HEK293 (cell line): ENCODE measurements around the gene CCDC57.

Experiments
- CTCF ChIA-PET: fragments of 350-600 bp; formaldehyde crosslinking; extraction: SDS; loops from one replicate; lab custom pipeline; 2021; ENCODE audit warnings: antibody characterized with exemption; lab: Yijun Ruan, JAX
- POLR2A ChIA-PET: fragments of 300-600 bp; formaldehyde crosslinking; extraction: SDS; loops from one replicate; lab custom pipeline; 2020; ENCODE audit warnings: antibody characterized with exemption, inconsistent platforms; lab: Yijun Ruan, JAX
- H3K27ac ChIP-seq: fragments of 200-500 bp; sonication (Bioruptor generic); 2 replicates; pipeline ENCODE4 v1.5.1; 2014; ENCODE audit warnings: low read depth, low read length, control low read depth, inconsistent platforms; ENCODE audit errors: extremely low read depth
- H3K36me3 ChIP-seq, 2 experiments: fragments of 200-500 bp in 1 of 2; sonication (Bioruptor generic) in 1 of 2; 1 replicate in 1 of 2; 2 replicates in 1 of 2; pipeline ENCODE4 v1.5.1; 2014 to 2017; ENCODE audit warnings: inconsistent platforms in 2 of 2, low read length in 2 of 2; ENCODE audit not compliant: control insufficient read depth in 2 of 2, insufficient read depth in 1 of 2
- H3K4me1 ChIP-seq: fragments of 200-500 bp; sonication (Bioruptor generic); 2 replicates; pipeline ENCODE4 v1.5.1; 2014; ENCODE audit warnings: mild to moderate bottlenecking, low read length, inconsistent platforms; ENCODE audit not compliant: control insufficient read depth, insufficient read depth
- H3K4me3 ChIP-seq: 2 replicates; pipeline ENCODE4 v1.5.1; 2011; ENCODE audit warnings: low read depth, mild to moderate bottlenecking, control low read depth, low read length, moderate library complexity
- H3K9me3 ChIP-seq: fragments of 200-500 bp; sonication (Bioruptor generic); 2 replicates; pipeline ENCODE4 v1.5.1; 2014; ENCODE audit warnings: low read depth, low read length, inconsistent platforms; ENCODE audit not compliant: control insufficient read depth, insufficient read depth
- GFI1B ChIP-seq: fragments of 450-650 bp; formaldehyde crosslinking; IDR thresholded peaks from 2 replicates; pipeline ENCODE4 v1.5.1; 2016; ENCODE audit warnings: missing biosample characterization, missing genetic modification characterization
- KLF1 ChIP-seq: fragments of 450-650 bp; formaldehyde crosslinking; IDR thresholded peaks from 2 replicates; pipeline ENCODE4 v1.5.1; 2016; ENCODE audit warnings: missing biosample characterization, missing genetic modification characterization
- OSR2 ChIP-seq: fragments of 450-650 bp; formaldehyde crosslinking; IDR thresholded peaks from 2 replicates; pipeline ENCODE4 v1.5.1; 2016; ENCODE audit warnings: missing biosample characterization, missing genetic modification characterization
- YY2 ChIP-seq: fragments of 450-650 bp; formaldehyde crosslinking; IDR thresholded peaks from 2 replicates; pipeline ENCODE4 v1.5.1; 2016; ENCODE audit warnings: missing biosample characterization, missing genetic modification characterization
- ZBTB17 ChIP-seq: fragments of 450-650 bp; formaldehyde crosslinking; IDR thresholded peaks from 2 replicates; pipeline ENCODE4 v1.5.1; 2016; ENCODE audit warnings: missing biosample characterization, missing genetic modification characterization
- ZNF114 ChIP-seq: fragments of 450-650 bp; formaldehyde crosslinking; IDR thresholded peaks from 2 replicates; pipeline ENCODE4 v1.5.0; 2017; ENCODE audit warnings: missing biosample characterization, missing genetic modification characterization
- ZNF174 ChIP-seq: fragments of 450-650 bp; formaldehyde crosslinking; IDR thresholded peaks from 2 replicates; pipeline ENCODE4 v1.5.0; 2017; ENCODE audit warnings: missing biosample characterization, mild to moderate bottlenecking, missing genetic modification characterization
- ZNF24 ChIP-seq: fragments of 450-650 bp; formaldehyde crosslinking; IDR thresholded peaks from 2 replicates; pipeline ENCODE4 v1.5.1; 2016; ENCODE audit warnings: missing biosample characterization, missing genetic modification characterization
- ZNF292 ChIP-seq: fragments of 450-650 bp; formaldehyde crosslinking; IDR thresholded peaks from 2 replicates; pipeline ENCODE4 v1.5.1; 2016; ENCODE audit warnings: low read depth, missing biosample characterization, missing genetic modification characterization, borderline replicate concordance
- ZNF548 ChIP-seq: fragments of 450-650 bp; formaldehyde crosslinking; IDR thresholded peaks from 2 replicates; pipeline ENCODE4 v1.5.1; 2016; ENCODE audit warnings: missing biosample characterization, missing genetic modification characterization
- ZNF670 ChIP-seq: fragments of 450-650 bp; formaldehyde crosslinking; IDR thresholded peaks from 2 replicates; pipeline ENCODE4 v1.5.1; 2016; ENCODE audit warnings: missing biosample characterization, missing genetic modification characterization, low read depth
- TF ChIP-seq, protein P1 (sequence below): fragments of 450-650 bp; formaldehyde crosslinking; IDR thresholded peaks from 2 replicates; pipeline ENCODE4 v1.5.1; 2016; ENCODE audit warnings: missing biosample characterization, missing genetic modification characterization
- TF ChIP-seq, protein P2 (sequence below): fragments of 450-650 bp; formaldehyde crosslinking; conservative IDR thresholded peaks from 2 replicates; pipeline ENCODE4 v1.5.1; 2016; ENCODE audit warnings: low read depth, missing biosample characterization, missing genetic modification characterization
- TF ChIP-seq, protein P3 (sequence below): fragments of 450-650 bp; formaldehyde crosslinking; IDR thresholded peaks from 2 replicates; pipeline ENCODE4 v1.5.1; 2016; ENCODE audit warnings: missing biosample characterization, missing genetic modification characterization, low read depth

The CCDC57 gene

DNA sequence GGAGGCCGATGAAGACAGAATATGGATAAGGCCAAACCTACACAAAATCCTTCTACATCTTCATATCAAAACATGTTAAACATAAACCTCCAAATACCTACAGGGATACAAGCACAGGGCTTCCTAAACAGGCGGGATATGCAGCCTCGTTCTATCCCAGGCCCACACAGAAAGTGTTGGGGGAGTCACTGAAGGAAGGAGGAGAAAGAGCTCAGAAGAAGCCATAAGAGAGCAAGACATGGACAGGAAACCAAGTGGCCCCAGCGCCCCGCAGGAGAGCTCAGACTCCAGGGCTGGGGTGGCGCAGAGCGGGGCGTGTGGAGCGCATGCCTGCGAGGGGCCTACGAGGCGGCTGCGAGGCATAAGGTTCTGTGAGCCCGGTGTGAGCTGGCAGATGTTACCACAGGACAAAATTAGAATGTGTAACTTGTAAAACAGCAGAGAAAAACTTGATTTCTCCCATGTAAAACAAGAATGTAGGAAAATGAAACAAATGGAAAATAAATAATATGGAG lies 103.6 kb downstream of the CCDC57 start:
- Histone ChIP-seq H3K4me3 (no peak overlapping the region), H3K4me1 (peaks cover 10% of the 10 kb centered on the region), H3K9me3 (no peaks in the 10 kb centered on the region), H3K27ac (no peak overlapping the region), H3K36me3 (peaks cover 0 to 22% of the 10 kb centered on the region in 2 experiments; a peak in 2 of 3 replicates)
- CTCF ChIA-PET, result interaction anchor here (1.0 kb wide), 1 partner anchor 46 kb away, joined by 3 read pairs; no protein-coding TSS in a partner anchor
- TF ChIP-seq KLF1 (tag by site-specific recombination), result no peak
- TF ChIP-seq ZNF670, result no peak
- no peak for TF ChIP-seq ZNF548
- no peak for TF ChIP-seq ZNF174 (tag by site-specific recombination)
- no peak for TF ChIP-seq YY2 (tag by site-specific recombination)
- no peak for TF ChIP-seq ZBTB17 (tag by site-specific recombination)
- no peak for TF ChIP-seq ZNF114
- POLR2A ChIA-PET, result no interaction called here

DNA sequence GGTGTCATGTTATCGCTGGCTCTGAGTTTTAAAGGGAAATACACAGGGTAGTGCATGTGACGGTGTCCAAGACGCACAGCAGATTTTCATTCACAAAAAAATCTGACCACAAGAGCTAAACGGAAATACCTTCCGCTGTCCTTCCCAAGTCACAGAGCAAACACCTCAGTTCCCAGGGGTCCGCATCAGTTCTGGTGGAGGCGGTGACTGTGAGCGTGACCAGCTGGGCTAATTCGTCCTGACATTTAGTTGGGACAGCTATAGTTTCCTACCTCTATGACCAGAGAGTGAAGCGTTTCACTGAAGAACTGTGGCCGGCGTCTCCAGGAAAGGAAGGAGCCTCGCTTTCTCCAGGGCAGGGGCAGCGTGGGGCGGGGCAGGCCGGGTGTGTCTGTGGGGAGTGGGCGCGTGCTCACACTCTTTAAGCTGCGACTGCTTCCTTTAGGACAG lies 104.1 kb downstream of the CCDC57 start:
- Histone ChIP-seq H3K4me3 (no peak overlapping the region), H3K36me3 (peaks cover 0 to 17% of the 10 kb centered on the region in 2 experiments; a peak in 2 of 3 replicates)
- CTCF ChIA-PET, result interaction anchor here (1.0 kb wide), 1 partner anchor 47 kb away, joined by 3 read pairs; no protein-coding TSS in a partner anchor
- TF ChIP-seq KLF1 (tag by site-specific recombination) (peak; percentile 50; the same call in 1 of the 2 replicates), ZNF24 (tag by site-specific recombination) (no peak)
- TF ChIP-seq, all 188 proteins: peak for 1
- H3K27ac ChIP-seq, result no peak overlapping the region
- no peaks in the 10 kb centered on the region for H3K9me3 ChIP-seq
- H3K4me1 ChIP-seq, result peaks cover 10% of the 10 kb centered on the region
- POLR2A ChIA-PET, result no interaction called here

DNA sequence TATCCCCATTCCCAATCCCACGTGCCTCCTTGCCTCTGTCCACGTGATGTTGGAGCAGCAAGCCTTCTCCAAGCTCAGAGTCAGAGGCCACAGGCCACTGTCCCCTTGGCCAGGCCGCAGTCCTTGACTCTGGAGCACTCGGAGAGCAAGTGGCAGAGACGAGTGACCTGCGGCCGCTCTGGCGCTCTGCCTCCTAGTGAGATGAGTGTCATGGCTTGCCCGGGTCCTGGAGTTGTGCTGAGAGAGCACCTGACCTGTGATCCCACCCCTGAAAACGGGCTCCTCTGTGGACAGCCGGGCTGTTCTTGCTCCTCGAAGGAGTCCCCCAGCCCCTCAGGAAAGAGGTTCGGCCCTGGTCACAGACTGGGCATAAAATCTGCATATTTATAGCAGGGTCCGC lies 104.6 kb downstream of the CCDC57 start:
- peaks cover 0 to 13% of the 10 kb centered on the region in 2 experiments; a peak in 2 of 3 replicates for H3K36me3 ChIP-seq
- peaks cover 10% of the 10 kb centered on the region for H3K4me1 ChIP-seq
- TF ChIP-seq, protein P1, sequence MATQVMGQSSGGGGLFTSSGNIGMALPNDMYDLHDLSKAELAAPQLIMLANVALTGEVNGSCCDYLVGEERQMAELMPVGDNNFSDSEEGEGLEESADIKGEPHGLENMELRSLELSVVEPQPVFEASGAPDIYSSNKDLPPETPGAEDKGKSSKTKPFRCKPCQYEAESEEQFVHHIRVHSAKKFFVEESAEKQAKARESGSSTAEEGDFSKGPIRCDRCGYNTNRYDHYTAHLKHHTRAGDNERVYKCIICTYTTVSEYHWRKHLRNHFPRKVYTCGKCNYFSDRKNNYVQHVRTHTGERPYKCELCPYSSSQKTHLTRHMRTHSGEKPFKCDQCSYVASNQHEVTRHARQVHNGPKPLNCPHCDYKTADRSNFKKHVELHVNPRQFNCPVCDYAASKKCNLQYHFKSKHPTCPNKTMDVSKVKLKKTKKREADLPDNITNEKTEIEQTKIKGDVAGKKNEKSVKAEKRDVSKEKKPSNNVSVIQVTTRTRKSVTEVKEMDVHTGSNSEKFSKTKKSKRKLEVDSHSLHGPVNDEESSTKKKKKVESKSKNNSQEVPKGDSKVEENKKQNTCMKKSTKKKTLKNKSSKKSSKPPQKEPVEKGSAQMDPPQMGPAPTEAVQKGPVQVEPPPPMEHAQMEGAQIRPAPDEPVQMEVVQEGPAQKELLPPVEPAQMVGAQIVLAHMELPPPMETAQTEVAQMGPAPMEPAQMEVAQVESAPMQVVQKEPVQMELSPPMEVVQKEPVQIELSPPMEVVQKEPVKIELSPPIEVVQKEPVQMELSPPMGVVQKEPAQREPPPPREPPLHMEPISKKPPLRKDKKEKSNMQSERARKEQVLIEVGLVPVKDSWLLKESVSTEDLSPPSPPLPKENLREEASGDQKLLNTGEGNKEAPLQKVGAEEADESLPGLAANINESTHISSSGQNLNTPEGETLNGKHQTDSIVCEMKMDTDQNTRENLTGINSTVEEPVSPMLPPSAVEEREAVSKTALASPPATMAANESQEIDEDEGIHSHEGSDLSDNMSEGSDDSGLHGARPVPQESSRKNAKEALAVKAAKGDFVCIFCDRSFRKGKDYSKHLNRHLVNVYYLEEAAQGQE (tag by site-specific recombination), result no peak
- TF ChIP-seq OSR2 (tag by site-specific recombination) (no peak), GFI1B (no peak), ZNF292 (no peak)
- TF ChIP-seq, protein P2, sequence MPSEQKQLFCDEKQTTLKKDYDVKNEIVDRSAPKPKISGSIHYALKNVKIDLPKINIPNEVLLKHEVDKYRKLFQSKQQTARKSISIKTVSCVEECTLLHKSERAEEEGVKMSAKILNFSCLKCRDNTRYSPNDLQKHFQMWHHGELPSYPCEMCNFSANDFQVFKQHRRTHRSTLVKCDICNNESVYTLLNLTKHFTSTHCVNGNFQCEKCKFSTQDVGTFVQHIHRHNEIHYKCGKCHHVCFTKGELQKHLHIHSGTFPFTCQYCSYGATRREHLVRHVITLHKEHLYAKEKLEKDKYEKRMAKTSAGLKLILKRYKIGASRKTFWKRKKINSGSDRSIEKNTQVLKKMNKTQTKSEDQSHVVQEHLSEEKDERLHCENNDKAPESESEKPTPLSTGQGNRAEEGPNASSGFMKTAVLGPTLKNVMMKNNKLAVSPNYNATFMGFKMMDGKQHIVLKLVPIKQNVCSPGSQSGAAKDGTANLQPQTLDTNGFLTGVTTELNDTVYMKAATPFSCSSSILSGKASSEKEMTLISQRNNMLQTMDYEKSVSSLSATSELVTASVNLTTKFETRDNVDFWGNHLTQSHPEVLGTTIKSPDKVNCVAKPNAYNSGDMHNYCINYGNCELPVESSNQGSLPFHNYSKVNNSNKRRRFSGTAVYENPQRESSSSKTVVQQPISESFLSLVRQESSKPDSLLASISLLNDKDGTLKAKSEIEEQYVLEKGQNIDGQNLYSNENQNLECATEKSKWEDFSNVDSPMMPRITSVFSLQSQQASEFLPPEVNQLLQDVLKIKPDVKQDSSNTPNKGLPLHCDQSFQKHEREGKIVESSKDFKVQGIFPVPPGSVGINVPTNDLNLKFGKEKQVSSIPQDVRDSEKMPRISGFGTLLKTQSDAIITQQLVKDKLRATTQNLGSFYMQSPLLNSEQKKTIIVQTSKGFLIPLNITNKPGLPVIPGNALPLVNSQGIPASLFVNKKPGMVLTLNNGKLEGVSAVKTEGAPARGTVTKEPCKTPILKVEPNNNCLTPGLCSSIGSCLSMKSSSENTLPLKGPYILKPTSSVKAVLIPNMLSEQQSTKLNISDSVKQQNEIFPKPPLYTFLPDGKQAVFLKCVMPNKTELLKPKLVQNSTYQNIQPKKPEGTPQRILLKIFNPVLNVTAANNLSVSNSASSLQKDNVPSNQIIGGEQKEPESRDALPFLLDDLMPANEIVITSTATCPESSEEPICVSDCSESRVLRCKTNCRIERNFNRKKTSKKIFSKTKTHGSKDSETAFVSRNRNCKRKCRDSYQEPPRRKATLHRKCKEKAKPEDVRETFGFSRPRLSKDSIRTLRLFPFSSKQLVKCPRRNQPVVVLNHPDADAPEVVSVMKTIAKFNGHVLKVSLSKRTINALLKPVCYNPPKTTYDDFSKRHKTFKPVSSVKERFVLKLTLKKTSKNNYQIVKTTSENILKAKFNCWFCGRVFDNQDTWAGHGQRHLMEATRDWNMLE (tag by site-specific recombination), result no peak
- TF ChIP-seq, protein P3, sequence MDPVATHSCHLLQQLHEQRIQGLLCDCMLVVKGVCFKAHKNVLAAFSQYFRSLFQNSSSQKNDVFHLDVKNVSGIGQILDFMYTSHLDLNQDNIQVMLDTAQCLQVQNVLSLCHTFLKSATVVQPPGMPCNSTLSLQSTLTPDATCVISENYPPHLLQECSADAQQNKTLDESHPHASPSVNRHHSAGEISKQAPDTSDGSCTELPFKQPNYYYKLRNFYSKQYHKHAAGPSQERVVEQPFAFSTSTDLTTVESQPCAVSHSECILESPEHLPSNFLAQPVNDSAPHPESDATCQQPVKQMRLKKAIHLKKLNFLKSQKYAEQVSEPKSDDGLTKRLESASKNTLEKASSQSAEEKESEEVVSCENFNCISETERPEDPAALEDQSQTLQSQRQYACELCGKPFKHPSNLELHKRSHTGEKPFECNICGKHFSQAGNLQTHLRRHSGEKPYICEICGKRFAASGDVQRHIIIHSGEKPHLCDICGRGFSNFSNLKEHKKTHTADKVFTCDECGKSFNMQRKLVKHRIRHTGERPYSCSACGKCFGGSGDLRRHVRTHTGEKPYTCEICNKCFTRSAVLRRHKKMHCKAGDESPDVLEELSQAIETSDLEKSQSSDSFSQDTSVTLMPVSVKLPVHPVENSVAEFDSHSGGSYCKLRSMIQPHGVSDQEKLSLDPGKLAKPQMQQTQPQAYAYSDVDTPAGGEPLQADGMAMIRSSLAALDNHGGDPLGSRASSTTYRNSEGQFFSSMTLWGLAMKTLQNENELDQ (tag by site-specific recombination), result no peak
- TF ChIP-seq, all 188 proteins: peak for 0
- POLR2A ChIA-PET, result no interaction called here
- no peaks in the 10 kb centered on the region for H3K9me3 ChIP-seq
- no peak overlapping the region for H3K27ac ChIP-seq
- H3K4me3 ChIP-seq, result no peak overlapping the region
- CTCF ChIA-PET, result interaction anchor here (0.6 kb wide), 1 partner anchor 1024 kb away, joined by 3 read pairs; no protein-coding TSS in a partner anchor
